ENCODE results near the gene FAM221B.

GRCh38 chr9:35827486-35827885, 1.0 kb downstream of the FAM221B start:
- TF ChIP-seq, protein P1, sequence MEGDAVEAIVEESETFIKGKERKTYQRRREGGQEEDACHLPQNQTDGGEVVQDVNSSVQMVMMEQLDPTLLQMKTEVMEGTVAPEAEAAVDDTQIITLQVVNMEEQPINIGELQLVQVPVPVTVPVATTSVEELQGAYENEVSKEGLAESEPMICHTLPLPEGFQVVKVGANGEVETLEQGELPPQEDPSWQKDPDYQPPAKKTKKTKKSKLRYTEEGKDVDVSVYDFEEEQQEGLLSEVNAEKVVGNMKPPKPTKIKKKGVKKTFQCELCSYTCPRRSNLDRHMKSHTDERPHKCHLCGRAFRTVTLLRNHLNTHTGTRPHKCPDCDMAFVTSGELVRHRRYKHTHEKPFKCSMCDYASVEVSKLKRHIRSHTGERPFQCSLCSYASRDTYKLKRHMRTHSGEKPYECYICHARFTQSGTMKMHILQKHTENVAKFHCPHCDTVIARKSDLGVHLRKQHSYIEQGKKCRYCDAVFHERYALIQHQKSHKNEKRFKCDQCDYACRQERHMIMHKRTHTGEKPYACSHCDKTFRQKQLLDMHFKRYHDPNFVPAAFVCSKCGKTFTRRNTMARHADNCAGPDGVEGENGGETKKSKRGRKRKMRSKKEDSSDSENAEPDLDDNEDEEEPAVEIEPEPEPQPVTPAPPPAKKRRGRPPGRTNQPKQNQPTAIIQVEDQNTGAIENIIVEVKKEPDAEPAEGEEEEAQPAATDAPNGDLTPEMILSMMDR (IDR thresholded peaks at IDR 0.05), result no peak
- TF ChIP-seq POLR2A (IDR thresholded peaks at IDR 0.05), result no peak
